AML-193 (cell line): Measurements from ENCODE around the gene GOLGA6L26.
"Not testable (repeated sequence)": the region's sequence is repeated elsewhere in the genome, so short reads cannot be mapped to it uniquely, and the experiment has no call there.

Experiments
- DNase-seq, 2 experiments: peaks; one replicate each; lab custom pipeline; 2025; lab: John Stamatoyannopoulos, UW

The GOLGA6L26 gene

DNA sequence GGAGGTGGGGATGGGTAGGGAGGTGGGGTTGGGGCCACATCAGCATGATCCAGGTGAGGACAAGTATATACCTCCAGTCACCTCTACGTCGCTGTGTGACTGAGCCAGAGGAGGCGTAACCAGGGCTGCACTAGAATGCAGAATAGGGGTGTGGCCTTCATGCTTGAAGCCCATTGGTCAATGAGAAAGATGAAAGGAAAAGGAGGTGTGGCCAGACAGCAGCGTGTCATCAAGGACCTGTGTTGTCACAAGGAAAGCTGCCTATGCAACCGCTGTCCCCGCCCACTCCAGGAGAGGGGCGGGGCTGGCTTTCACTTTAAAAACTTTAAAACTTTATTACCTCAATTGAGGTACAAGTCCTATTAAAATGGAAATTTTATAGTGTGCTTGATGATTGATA is at the start of gene GOLGA6L26:
Gene GOLGA6L26, minus strand, starts transcription at position 101 of the 400 bp plus-strand sequence. Its CDS starts 61 bp downstream, at position 40.
- DNase-seq: not testable (repeated sequence)

DNA sequence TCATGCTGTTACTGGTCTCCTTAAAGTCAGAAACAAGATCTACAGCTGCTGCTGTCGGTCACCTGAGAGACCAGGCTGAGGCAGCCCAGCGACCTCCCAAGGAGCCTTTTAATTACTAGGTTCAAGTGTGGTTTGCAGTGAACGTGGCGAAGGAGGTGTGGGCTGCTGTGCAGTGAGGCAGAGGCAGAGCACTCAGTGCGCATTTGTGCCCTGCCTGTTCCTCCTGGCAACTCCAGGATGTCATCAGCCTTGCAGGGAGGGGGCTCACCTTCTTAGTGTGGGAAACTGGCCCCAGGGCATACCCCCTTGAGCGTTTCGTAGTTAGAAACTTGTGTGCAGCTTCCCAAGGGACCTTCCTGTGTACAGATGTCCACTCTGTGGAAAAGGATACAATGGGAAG is 47.2 kb upstream of the GOLGA6L26 start:
- not testable (repeated sequence) for DNase-seq

GRCh38 chr15:23380700-23381099 is 46.7 kb upstream of the GOLGA6L26 start:
- not testable (repeated sequence) for DNase-seq

GRCh38 chr15:23378946-23379345 is 45.0 kb upstream of the GOLGA6L26 start:
- DNase-seq: not testable (repeated sequence)

DNA sequence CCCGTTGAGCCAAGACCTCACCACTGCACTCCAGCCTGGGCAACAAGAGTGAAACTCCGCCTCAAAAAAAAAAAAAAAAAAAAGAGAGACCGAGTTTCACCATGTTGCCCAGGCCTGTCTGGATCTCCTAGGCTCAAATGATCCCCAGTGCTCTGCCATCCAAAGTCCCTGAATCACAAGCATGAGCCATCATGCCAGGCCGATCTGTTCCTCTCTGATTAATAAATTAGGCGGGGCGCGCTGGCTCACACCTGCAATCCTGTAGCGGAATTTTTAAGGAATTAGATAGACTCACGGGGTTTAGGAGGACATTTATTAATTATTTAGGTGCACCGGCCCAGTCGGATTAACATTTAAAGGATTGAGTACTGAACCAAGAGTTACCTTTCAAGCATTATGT is 40.2 kb upstream of the GOLGA6L26 start:
- DNase-seq: not testable (repeated sequence)

DNA sequence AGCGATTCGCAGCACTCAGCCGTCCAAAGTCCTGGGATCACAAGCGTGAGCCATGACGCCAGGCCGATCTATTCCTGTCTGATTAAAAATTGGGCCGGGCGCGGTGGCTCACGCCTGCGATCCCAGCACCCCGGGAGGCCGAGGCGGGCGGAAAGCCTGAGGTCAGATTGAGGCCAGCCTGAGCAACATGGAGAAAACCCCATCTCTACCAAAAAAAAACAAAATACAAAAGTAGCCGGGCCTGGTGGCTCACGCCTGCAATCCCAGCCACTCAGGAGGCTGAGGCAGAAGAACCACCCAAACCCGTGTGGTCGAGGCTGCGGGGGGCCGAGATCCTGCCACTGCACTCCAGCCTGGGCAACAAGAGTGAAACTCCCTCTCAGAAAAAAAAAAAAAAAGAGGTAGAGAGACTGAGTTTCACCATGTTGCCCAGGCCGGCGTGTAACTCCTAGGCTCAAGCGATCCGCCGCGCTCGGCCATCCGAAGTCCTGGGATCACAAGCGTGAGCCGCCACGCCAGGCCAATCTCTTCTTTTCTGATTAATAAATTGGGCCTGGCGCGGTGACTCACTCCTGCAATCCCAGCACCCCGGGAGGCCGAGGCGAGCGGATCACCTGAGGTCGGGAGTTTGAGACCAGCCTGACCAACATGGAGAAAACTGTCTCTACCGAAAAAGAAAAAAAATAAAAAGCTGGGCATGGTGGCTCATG is 39.0 kb upstream of the GOLGA6L26 start:
- DNase-seq: not testable (repeated sequence)

- DNase-seq: no peak
Measured at GRCh38 chr15:23372284-23372683, 38.3 kb upstream of the GOLGA6L26 start.

DNA sequence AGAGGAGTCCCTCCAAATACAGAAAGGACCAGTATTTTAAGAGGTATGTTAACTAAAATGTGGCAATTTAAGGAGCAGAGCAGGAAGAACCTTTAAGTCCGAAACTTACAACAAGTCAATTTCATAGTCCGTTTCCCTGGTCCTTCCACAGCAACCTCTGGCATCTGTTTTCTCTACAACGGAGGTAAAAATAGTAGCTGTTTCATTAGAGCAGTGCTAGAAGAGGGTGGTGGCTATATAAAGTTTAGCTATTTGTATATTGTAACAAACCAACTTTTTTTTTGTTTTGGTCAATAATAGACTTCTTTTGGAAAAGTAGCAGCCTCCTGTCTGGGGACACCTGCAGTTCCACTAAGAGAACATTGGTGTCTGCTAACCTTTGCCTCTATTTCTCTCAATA is 37.9 kb upstream of the GOLGA6L26 start:
- not testable (repeated sequence) for DNase-seq

DNA sequence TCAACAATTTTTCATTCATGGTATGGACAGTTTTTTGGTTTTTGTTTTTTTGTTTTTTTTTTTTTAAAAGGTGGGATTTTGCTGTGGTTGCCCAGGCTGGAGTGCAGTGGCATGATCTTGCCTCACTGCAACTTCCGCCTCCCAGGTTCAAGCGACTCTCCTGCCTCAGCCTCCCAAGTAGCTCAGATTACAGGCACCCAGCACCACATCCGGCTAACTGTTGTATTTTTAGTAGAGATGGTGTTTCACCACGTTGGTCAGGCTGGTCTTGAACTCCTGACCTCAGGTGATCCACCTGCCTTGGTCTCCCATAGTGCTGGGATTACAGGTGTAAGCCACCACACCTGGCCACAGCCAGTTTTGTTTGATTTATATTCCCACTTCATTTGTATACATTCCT is 37.1 kb upstream of the GOLGA6L26 start:
- not testable (repeated sequence) for DNase-seq

DNA sequence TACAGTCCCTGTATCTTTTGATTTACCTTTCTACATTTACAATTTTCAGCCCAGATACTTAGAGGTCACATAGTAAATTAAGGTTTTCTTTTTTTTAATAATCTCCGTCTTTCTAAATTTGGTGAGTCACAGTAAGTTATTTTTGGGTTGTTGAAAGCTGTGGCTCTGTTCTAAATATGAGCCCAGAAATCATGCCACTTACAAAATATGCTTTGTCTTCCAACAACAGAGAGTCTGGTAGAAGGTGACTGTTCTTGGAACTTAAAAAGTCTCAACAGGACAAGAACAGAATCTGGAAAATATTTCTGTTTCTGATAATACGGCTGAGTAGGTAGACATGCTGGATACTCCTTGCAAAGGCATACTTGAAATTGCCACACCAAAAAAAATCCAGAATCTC is 36.6 kb upstream of the GOLGA6L26 start:
- no peak for DNase-seq

GRCh38 chr15:23364261-23364660 is 30.3 kb upstream of the GOLGA6L26 start:
- not testable (repeated sequence) for DNase-seq

- DNase-seq: not testable (repeated sequence)
Measured at GRCh38 chr15:23362622-23363021, 28.6 kb upstream of the GOLGA6L26 start.

GRCh38 chr15:23354448-23354847 is 20.5 kb upstream of the GOLGA6L26 start, which contains the start of gene GOLGA8S:
Gene GOLGA8S, plus strand, starts transcription at chr15:23354748. Its CDS starts 62 bp downstream, at chr15:23354810.
- not testable (repeated sequence) for DNase-seq

DNA sequence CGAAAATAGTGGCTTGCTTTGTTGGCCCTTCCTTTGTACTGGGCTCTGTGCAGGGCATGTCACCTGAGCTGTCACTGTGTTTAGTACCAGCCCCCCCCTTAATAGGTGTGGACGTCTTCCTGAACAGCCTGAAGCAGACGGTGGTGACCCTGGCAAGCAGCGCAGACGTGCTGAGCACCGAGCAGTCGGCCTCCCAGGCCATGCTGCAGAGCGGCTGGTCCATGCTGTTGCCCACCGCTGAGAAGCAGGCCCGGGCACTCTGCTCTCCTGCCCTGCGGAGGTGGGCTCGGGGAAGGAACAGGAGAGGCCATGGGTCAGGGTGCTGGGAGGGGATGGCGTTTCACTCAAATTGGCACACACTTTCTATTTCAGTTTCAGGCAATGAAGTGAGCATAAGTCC is 22.8 kb downstream of the GOLGA6L26 start:
- DNase-seq: not testable (repeated sequence)

- not testable (repeated sequence) for DNase-seq
Measured at GRCh38 chr15:23305921-23306320, 28.1 kb downstream of the GOLGA6L26 start.

GRCh38 chr15:23304805-23305204 is 29.2 kb downstream of the GOLGA6L26 start:
- DNase-seq: not testable (repeated sequence)

- not testable (repeated sequence) for DNase-seq
Measured at GRCh38 chr15:23304267-23304666, 29.7 kb downstream of the GOLGA6L26 start.

DNA sequence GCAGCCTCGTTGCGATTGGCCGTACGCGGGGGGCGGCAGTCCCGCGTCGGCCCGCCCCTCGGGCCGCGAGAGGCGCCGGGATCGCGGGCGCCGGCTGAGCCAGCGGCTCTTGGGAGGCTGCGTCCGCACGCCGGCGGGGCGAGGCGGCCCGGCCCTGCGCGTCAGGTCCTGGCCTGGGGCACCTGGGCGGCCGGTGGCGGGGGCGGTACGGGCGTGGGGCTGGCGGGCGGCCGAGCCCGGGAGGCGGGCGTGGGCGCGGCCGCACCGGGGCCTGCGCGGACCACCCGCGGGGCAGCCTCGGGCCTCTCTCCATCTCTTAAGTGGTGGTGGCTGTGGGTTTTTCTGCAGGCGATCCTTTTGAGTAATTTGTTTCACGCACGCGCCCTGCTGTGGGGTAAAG is 30.3 kb downstream of the GOLGA6L26 start:
- not testable (repeated sequence) for DNase-seq

GRCh38 chr15:23303246-23303645 is 30.8 kb downstream of the GOLGA6L26 start:
- not testable (repeated sequence) for DNase-seq
